GM20431 (cell line): Measurements from ENCODE around the gene ARHGDIA.

ENCODE experiments used
- in situ Hi-C: fragments of 300-500 bp; cut with MseI, MboI; formaldehyde crosslinking; loops from one replicate; pipeline ENCODE4 v1.15.0; 2020; ENCODE audit warnings: low sequenced_read_pairs; ENCODE audit not compliant: unreplicated experiment

ARHGDIA gene

DNA sequence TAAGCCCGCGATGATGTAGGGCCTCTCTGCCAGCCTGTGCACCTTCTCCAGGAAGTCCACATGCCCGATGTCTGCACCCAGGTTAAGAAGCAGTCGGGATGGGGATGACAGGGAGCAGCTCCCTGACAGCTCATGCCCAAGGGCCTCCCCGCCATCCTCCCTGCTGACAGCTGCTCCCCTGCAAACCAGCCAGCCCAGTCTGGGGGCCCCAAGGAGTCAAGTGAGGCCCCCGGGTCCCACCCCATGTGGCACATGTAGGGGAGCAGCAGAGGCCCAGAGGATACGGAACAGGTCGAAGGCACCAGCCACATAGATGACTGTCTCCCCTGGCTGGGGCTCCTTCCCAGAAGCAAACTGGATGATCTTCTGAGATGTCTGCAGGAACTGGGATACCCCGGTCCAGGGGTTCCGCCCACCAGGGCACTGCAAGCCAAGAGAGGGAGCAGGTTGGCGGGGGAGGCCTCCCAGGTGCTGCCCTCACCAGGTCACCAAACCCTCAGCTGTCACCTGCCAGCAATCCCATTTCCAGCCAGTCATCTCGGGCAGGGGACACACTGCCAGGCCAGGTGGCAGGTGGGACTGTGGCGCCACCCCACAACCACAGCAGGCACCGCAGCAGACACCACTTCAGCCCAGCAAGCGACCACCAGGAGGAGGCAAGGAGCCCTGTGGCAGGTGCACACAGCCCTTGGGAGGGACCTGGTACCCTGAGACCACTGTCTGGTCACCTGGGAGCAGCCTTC is 35.5 kb upstream of the ARHGDIA start:
- in situ Hi-C loops: no loop called here

DNA sequence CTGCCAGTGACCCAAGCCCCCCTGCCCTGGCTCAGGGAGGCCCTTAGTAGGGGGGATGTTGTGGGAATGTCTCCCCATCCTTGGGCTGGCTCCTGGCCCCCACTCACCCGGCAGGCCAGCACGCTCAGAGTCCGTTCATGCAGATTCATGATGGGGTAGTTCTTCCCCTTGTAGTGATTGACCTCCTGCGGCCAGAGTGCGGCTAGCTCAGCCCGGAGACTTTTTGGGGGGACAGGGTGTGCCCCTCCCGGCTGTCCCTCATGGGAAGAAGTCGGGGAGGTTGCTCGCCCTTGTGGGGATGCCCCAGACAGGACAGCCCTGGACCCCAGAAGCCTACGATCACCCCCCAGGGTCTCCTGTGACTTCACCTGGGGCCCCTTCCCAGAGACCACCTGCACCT is 34.9 kb upstream of the ARHGDIA start:
- in situ Hi-C loops: no loop called here

DNA sequence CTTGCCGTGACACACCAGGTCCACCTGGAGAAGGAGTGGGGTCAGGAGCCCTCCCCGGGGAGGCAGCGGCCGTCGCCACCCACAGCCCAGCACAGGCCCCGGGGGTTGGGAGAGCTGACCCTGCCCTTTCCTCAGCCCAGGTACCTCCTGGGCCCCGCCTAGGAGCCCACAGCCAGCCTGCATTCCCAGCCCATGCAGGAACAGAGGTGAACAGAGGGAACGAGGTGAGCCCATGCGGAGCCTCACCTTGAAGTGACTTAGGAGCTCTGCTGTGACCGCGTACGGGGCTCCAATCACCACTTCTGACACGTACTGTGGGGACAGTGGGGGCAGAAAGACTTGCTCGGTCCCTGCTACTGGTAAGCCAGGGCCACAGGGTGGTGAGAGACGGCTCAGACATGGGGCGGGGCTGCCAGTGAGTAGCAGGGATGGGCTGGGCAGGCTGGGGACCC is 34.3 kb upstream of the ARHGDIA start:
- in situ Hi-C loops: no loop called here

DNA sequence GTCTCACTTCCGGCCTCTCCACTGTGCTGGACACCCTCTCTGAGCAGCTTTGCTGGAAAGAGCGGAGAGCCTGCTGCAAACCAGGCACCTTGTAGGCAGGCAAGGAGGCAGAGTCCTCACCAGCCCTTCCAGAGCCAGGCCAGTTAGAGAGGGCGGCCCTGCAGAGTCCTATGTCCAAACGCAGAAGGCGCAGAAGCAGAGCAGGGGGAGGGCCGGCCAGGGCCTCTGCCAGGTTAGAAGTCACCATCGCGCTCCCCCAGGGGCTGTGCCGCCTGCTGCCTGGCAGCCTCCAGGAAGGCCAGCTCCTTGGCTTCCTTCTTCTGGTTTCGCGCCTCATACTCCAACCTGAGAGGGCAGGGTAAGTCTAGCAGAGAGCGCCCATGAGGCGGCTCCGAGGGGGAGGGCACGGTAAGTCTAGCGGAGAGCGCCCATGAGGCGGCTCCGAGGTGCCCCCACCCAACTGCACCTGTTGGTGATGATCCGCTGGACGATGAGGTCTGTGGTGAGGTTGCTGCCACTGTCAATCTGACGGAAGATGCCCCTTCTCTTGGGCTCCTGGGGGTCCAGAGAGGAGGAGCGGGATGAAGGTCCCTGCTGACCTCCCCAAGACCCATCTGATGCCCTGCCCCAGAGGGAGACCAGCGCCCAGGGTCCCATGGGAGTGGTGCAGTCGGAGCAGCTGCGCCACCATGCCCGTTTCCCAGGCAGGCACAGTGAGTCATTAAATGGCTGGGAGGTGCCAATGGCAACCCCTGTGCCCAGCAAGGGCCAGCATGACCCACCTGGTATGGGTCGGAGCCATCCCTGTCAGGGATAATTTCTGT is 33.7 kb upstream of the ARHGDIA start:
- in situ Hi-C loops: no loop called here

DNA sequence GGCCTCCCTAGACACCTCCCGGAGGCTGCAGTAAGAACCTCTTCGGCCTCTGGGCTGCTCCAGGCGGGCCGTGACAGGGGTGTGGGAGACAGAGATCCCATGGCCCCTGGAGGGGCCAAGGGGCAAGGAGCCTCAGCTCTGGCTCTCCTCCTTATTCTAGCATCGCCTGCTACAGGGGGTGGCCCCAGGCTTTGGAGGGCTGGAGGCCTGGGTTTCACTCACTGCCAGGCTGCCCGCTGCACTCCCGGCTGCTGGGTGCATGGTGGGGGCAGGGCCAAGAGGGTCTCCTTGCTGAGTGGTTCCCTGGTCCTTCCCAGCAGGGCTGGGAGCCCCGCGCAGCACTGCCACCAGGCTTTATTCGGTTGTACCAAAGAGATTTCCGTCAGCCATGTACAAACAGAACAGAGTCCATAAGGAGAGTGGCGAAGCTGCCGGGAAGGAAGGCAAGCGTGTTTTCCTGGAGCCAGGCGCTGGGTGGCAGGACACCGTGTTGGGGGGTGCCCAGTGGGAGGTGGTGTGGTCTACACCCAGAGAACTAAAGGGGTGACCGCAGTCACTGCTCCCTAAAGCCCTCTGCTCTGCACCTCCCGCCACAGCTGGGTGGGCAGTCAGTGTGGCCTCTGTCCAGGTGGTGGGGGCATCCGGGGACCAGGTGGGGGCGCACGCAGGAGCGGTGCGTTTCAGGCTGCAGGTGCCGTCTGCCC is 32.9 kb upstream of the ARHGDIA start:
- in situ Hi-C loops: no loop called here

DNA sequence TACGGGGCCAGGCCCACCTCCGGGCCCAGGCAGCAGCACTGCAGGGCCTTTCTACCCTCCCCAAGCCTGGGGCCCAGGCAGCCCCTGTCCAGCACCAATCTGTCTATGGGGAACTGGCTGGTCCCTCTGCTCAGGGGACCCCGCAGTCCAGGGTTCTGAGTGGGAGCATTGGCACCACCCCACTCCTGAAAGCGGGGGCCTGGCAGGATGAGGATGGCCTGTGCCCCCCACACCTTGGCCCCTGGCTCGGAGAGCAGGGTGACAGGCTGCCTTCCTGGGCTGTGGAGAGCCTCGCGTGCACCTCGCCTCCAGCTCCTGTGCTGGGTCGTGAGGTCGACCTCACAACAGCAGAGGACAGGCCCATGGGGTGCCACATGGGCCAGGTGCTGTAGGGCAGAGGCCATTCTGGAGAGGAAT is 32.3 kb upstream of the ARHGDIA start:
- in situ Hi-C loops: no loop called here

DNA sequence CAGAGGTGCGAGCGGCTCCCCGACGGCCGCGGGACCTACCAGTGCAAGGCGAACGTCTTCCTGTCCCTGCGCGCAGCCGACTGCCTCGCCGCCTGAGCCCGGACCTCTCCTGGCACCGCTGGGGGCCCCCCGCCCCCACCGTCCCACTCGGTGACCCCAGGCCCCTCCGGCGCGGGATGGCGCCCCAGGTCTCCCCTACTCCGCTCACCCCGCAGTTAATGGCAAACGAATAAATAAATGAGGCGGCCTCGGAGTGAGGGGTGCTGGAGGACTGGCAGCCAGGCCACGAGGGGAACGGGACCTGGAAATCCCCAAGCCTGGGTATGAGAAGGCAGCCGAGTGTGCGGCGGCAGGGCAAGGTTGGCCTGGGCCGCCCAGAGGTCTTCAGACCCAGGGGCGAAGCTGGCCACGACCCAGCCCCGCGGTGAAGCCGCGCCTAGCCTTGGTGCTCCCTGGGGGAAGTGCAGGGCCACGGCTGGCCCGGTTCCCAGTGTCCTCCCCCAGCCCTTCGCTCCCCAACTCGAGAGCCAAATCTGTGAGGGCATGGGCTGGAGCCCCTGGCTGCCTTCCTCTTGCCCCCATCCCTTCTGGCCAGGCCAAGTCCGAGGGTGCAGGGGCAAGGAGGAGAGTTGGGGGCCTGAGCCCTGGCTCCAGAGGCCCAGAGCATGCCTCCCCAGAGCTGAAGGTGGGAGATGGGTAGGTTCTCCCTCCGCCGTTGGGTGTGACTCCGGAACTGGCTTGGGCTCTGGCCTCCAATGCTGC is 31.7 kb upstream of the ARHGDIA start:
- in situ Hi-C loops: no loop called here

DNA sequence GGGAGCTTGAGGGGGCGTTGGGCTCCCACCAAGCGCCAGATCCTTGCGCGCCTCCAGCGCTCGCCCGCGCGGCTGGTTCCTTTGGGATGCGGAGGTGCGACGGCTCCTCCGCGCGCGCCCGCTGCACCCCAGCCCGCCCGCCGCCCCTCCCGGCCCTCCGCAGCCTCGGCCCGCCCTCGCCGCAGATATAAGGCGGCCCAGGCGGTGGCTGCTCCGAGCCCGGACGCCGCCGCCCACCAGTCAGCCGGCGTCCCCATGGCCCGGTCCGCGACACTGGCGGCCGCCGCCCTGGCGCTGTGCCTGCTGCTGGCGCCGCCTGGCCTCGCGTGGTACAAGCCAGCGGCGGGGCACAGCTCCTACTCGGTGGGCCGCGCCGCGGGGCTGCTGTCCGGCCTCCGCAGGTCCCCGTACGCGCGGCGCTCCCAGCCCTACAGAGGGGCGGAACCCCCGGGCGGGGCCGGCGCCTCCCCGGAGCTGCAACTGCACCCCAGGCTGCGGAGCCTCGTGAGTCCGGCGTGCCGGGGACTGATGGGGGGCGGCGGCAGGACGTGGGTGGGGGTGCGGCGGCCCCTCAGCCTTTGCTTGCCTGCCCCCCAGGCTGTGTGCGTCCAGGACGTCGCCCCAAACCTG is 31.0 kb upstream of the ARHGDIA start, which contains the start of gene NPB:
TSS of gene NPB (plus strand) at position 216 of the 630 bp plus-strand sequence. CDS start at position 256, 40 bp downstream.
- in situ Hi-C loops: no loop called here

DNA sequence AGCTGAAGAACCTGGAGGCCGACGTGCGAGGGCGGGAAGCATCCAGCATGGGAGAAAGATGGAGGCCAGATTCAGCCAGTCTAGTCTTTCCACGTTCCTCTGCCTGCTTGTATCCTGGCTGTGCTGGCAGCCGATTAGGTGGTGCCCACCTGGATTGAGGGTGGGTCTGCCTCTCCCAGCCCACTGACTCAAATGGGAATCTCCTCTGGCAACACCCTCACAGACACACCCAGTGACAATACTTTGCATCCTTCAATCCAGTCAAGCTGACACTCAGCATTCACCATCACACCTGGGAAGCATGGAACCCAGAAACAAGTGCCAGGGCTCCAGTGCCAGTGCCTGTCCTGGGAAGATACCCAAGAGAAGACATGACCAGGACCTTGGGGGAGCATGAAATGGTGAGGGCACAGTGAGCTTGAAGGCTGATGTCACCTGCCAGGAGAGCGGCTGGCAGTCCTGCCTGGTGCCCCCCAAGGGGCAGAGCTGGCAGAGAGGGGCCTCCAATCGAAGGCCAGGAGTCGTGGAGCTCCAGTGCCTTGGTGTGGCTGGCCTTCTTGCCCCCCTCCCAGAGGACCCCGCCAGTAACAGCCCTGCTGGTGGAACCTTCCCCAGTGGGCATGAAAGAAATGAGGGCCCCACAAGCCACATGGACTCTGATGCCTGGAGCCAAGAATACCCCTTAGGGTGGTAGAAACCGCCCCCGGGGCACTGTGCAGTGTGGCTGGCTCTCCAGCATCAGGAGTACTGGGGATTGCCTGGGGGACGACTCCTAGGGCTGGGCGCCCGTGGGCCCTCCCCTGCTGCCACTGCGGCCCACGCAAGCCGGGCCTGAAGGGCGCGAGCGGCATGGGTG is 30.3 kb upstream of the ARHGDIA start:
- in situ Hi-C loops: no loop called here

DNA sequence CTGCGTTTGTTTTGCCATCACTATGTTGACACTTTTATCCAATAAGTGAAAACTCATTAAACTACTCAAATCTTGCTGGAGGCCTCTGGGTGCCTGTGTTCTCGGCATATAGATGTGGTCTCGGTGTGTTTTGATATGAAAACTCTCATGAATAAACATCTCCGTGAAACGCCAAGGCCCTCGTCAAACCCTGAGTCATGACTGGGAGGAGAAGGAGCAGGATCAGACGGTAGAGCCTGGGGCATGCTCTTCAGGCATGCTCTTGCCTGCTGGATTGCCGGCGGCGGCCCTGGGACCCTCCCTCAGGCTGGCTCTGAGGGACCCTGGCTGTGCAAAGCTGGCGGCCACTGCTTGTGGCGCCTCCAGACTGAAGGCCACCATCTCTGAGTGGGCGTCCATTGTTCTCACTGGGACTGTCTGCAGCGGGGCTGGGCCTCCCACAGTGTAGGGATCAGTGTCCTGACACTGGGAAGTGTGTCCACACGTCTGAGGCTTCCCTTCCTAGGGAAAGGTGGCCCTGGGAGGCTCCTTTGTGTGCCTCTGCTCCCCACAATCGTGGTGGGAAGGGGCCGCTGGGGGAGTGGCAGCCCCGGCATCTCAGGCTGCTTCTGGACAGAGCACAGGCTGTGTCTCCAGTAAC is 29.2 kb upstream of the ARHGDIA start:
- in situ Hi-C loops: no loop called here

DNA sequence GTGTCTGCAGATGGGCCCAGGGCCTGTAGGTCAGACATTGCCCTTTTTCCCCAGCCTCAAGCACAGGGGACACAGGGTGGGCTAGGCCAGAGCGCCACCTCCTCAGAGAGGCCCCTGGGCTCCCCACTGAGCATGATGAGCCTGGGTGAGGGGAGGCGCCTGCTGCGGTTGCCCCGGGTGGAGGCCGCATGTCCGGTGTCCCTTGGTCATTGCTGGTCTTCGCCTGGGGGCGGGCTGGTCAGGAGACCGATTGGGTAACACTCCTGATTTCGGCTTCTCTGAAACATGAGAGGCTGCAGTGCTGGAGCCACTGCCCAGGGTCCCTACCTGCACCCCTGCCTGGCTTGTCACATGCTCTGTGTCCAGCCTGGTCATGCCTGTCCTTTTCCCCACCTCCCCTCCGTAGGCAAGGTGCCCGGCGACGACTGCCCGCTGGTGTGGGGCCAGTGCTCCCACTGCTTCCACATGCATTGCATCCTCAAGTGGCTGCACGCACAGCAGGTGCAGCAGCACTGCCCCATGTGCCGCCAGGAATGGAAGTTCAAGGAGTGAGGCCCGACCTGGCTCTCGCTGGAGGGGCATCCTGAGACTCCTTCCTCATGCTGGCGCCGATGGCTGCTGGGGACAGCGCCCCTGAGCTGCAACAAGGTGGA is 28.5 kb upstream of the ARHGDIA start:
- in situ Hi-C loops: no loop called here

DNA sequence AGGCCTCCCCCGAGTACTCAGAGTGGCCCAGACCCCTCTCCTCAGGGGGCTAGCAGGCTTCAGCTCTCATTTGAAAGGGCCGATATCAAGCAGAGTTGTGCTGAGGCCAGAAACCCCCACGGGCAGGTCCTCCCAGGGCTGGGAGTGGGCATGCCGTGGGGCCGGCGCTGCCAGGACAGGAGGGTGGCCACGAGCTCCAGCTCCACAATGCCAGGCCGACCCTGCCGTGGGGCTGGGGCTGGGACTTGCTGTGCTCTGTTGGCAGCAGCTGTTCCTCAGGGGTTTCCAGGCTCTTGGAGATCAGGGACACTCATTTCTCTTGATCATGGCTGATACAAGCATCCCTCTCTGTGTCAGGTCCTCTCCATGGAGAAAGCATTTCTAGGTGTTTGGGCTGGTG is 27.7 kb upstream of the ARHGDIA start:
- in situ Hi-C loops: no loop called here

DNA sequence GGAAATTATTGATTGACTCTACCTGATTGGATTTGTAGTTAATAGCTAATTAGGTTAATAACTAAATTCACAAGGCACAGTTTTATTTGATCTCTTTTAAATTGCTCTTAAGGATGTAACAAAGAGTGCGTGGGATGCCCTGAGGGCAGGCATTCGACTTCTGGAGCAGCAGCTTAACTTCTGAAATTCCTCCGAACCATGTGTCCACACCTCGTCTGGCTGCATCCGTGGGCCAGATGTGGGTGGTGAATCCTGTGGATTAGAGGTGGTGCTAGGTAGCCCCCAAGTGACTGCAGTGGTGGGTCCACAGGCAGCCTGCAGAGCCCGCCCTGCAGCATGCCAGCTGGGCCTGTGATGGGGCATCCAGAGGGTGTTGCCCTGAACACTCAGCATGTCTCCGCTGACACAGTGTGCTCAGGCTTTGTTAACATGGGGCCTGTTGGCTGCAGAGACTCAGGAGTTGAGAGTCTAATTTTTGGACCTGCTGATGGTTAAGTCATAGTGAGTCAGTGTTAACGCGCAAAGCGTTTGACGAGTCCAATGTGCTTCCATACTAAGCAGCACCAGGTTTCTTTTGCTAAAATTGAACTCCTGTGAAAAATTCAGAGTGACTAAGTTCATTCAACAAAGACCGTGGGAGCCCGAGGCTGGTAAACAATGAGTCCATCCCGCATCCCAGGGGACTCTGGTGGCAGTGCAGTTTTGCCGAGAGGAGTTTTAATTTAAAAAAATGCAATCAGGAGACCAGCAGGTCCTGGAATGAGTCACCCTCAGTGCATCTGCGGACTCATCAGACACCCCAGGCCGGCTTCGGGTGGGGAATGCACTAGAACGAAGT is 27.1 kb upstream of the ARHGDIA start:
- in situ Hi-C loops: no loop called here

DNA sequence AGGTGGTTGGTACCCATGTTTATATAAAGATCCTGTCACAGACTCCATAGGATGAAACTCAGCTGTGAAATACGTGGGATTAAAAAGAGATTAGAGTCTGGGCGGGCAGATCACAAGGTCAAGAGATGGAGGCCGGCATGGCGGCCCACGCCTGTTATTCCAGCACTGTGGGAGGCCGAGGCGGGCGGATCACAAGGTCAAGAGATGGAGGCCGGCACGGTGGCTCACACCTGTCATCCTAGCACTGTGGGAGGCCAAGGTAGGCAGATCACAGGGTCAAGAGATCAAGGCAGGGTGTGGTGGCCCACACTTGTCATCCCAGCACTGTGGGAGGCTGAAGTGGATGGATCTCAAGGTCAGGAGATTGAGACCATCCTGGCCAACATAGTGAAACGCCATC is 24.3 kb upstream of the ARHGDIA start:
- in situ Hi-C loops: no loop called here

DNA sequence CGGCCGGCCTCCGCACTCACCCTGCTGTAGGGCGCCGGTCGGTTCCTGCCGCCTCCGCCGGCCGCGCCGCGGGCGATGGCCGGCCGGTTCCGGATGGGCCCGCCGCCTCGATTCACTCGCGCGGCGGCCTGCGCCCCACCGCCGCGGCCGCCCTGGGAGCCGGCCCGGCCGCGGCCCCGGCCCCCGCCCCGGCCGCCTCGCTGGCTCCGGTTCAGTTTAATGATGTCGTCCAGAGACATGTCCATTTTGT is 20.1 kb upstream of the ARHGDIA start:
- in situ Hi-C loops: no loop called here

DNA sequence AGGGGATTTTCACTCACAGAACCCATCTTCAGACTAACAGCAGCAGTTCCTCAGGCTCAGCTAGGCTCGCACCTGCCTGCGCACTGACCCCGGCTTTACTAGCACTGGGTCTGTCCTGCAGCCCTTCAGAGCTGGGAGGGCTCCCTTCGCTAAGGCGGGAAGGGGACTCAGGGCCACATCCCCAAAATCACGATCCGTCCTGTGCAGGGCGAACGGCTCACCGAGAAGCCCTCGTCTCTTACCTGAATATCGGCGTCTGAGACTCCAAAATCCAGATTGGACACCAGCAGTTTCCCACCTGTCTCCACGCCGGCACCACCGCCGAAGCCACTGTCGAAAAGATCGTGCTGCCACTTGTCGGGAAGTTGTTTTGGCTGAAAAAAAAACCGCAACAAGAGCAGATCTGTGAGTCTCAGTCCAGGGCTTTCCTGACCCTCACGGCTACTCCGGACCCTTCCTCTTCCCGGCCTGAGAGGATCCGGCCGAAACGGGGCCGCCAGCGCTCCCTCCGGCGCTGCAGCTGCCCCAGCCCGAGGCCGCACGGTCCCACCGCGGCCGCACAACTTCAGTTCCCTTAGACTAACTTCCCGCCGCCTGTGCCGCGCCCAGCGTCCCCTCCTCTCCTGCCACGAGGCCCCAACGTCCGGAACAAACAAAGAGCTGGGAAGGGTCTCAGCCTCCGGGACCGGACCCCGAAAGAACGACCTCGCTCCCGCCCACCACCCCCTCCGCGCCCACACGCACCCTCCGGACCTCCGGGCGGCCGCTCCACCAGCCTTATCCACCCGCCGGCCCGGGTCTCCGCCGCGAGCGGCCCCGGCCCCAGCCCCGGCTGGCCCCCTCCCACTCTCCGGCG is 19.5 kb upstream of the ARHGDIA start:
- in situ Hi-C loops: no loop called here
